Liver (tissue), 9 donors: Measurements from ENCODE around the gene RAD51B. TPM values are rescaled to one million over a fixed set of nuclear protein-coding genes. Genes with fewer than 3 reads are reported as not detected.
A peak's percentile ranks its signal among the peaks of the same experiment; 100 is the strongest.

ENCODE experiments used
- DNase-seq: peaks from one replicate; pipeline ENCODE4 v3.0.0-alpha.2; 2017; ENCODE audit warnings: low spot score
- H3K27ac ChIP-seq, 2 donors: one replicate each; pipeline ENCODE4 v1.7.0; 2013; ENCODE audit warnings: inconsistent platforms in 2 of 2, low read length in 2 of 2, control low read depth in 1 of 2, low read depth in 1 of 2, mild to moderate bottlenecking in 1 of 2
- H3K27me3 ChIP-seq, 4 donors: one replicate each; pipeline versions ENCODE4 v1.6.1 to v1.7.0; 2013; ENCODE audit warnings: low read length in 3 of 4, inconsistent platforms in 1 of 4, mild to moderate bottlenecking in 1 of 4, moderate library complexity in 1 of 4; ENCODE audit not compliant: control insufficient read depth in 4 of 4, insufficient read depth in 4 of 4
- H3K36me3 ChIP-seq, 4 donors: one replicate each; pipeline versions ENCODE4 v1.6.1 to v1.7.0; 2013; ENCODE audit warnings: low read length in 3 of 4, mild to moderate bottlenecking in 3 of 4, low read depth in 1 of 4, moderate library complexity in 1 of 4; ENCODE audit not compliant: control insufficient read depth in 4 of 4, insufficient read depth in 3 of 4
- H3K4me1 ChIP-seq, 4 donors: one replicate each; pipeline versions ENCODE4 v1.6.1 to v1.7.0; 2013; ENCODE audit warnings: low read length in 3 of 4, mild to moderate bottlenecking in 3 of 4, moderate library complexity in 1 of 4; ENCODE audit not compliant: control insufficient read depth in 4 of 4, insufficient read depth in 4 of 4
- H3K4me3 ChIP-seq, 3 donors: one replicate each; pipeline versions ENCODE4 v1.6.1 to v1.7.0; 2013; ENCODE audit warnings: low read length in 3 of 3, control low read depth in 1 of 3, low read depth in 1 of 3, mild to moderate bottlenecking in 1 of 3
- H3K9ac ChIP-seq, 2 donors: one replicate each; pipeline ENCODE4 v1.7.0; 2013; ENCODE audit warnings: low read length in 2 of 2, mild to moderate bottlenecking in 2 of 2, moderate library complexity in 2 of 2, control low read depth in 1 of 2, low read depth in 1 of 2
- H3K9me3 ChIP-seq, 4 donors: one replicate each; pipeline versions ENCODE4 v1.6.1 to v1.7.0; 2013; ENCODE audit warnings: low read length in 3 of 4; ENCODE audit not compliant: control insufficient read depth in 4 of 4
- ATF3 ChIP-seq: IDR thresholded peaks from 2 replicates; pipeline ENCODE4 v1.6.1; 2016; ENCODE audit warnings: antibody characterized with exemption
- CTCF ChIP-seq: fragments of 150-350 bp; IDR thresholded peaks from 2 replicates; pipeline ENCODE4 v1.5.1; 2017; ENCODE audit warnings: improper control_type of control experiment, low read depth, low read length; ENCODE audit not compliant: missing input control
- EGR1 ChIP-seq, 2 donors: IDR thresholded peaks; 2 replicates each; pipeline ENCODE4 v1.6.1; 2016 to 2018; ENCODE audit warnings: antibody characterized with exemption in 2 of 2, low read depth in 2 of 2
- FOXA1 ChIP-seq: IDR thresholded peaks from 2 replicates; pipeline ENCODE4 v1.6.1; 2016; ENCODE audit warnings: antibody characterized with exemption
- FOXA2 ChIP-seq: IDR thresholded peaks from 2 replicates; pipeline ENCODE4 v1.6.1; 2016; ENCODE audit warnings: antibody characterized with exemption
- GABPA ChIP-seq, 2 donors: IDR thresholded peaks in 1 of 2; conservative IDR thresholded peaks in 1 of 2; 2 replicates each; pipeline ENCODE4 v1.6.1; 2016; ENCODE audit warnings: antibody characterized with exemption in 2 of 2, mild to moderate bottlenecking in 1 of 2, moderate library complexity in 1 of 2
- HNF4A ChIP-seq, 2 donors: conservative IDR thresholded peaks; 2 replicates each; pipeline ENCODE4 v1.6.1; 2016; ENCODE audit warnings: antibody characterized with exemption in 2 of 2, mild to moderate bottlenecking in 2 of 2
- HNF4G ChIP-seq: IDR thresholded peaks from 2 replicates; pipeline ENCODE4 v1.6.1; 2016; ENCODE audit warnings: antibody characterized with exemption
- JUND ChIP-seq, 2 donors: IDR thresholded peaks; 2 replicates each; pipeline ENCODE4 v1.6.1; 2016; ENCODE audit warnings: antibody characterized with exemption in 2 of 2
- NR2F2 ChIP-seq: IDR thresholded peaks from 2 replicates; pipeline ENCODE4 v1.6.1; 2016; ENCODE audit warnings: antibody characterized with exemption
- RAD21 ChIP-seq, 2 donors: IDR thresholded peaks; 2 replicates each; pipeline ENCODE4 v1.6.1; 2016; ENCODE audit warnings: antibody characterized with exemption in 2 of 2, mild to moderate bottlenecking in 2 of 2
- RXRA ChIP-seq, 2 donors: IDR thresholded peaks; 2 replicates each; pipeline ENCODE4 v1.6.1; 2017 to 2018; ENCODE audit warnings: antibody characterized with exemption in 2 of 2, mild to moderate bottlenecking in 1 of 2
- SP1 ChIP-seq: IDR thresholded peaks from 2 replicates; pipeline ENCODE4 v1.6.1; 2018; ENCODE audit warnings: antibody characterized with exemption, mild to moderate bottlenecking
- TAF1 ChIP-seq: conservative IDR thresholded peaks from 2 replicates; pipeline ENCODE4 v1.6.1; 2016; ENCODE audit warnings: antibody characterized with exemption, mild to moderate bottlenecking
- YY1 ChIP-seq: IDR thresholded peaks from 2 replicates; pipeline ENCODE4 v1.6.1; 2016; ENCODE audit warnings: antibody characterized with exemption, mild to moderate bottlenecking
- ZBTB33 ChIP-seq: IDR thresholded peaks from 2 replicates; pipeline ENCODE4 v1.6.1; 2016; ENCODE audit warnings: antibody characterized with exemption
- WGBS: extraction: QIAGEN DNeasy Blood & Tissue Kit; methylation state at CpG from one replicate; pipeline ENCODE4 v1.1.7; 2013; 5-methylcytosine and 5-hydroxymethylcytosine counted together
- polyA plus RNA-seq, 2 donors: library from polyadenylated mRNA; stranded (reverse) in 1 of 2; unstranded in 1 of 2; fragments of 200-250 nt in 1 of 2; fragments of >200 nt in 1 of 2; fragmentation: Nextera tagmentation in 1 of 2; extraction: Ambion mirVana in 1 of 2; gene quantifications; one replicate each; pipeline versions ENCODE4 v1.2.1 to v1.2.3, GENCODE V29; 2013 to 2015
- total RNA-seq, 2 donors: library from RNA; depleted of rRNA; stranded (reverse); fragments of >200 nt; gene quantifications; one replicate each; pipeline ENCODE4 v1.2.3, GENCODE V29; 2014
- TF ChIP-seq, protein P1 (sequence below): IDR thresholded peaks from 2 replicates; pipeline ENCODE4 v1.6.1; 2016; ENCODE audit warnings: antibody characterized with exemption, mild to moderate bottlenecking
- TF ChIP-seq, protein P2 (sequence below): IDR thresholded peaks from 2 replicates; pipeline ENCODE4 v1.6.1; 2016; ENCODE audit warnings: antibody characterized with exemption
- donor health status: healthy.
- donor health status: healthy.
- donor health status: healthy.
- donor health status: healthy.
- donor health status: healthy.

RAD51B gene
- total and polyA plus RNA-seq, 4 donors, result 0.81 to 12.9 (median 2.4) TPM

GRCh38 chr14:68464711-68465110 is 645.1 kb downstream of the RAD51B start:
- Histone ChIP-seq H3K36me3 (no peaks in the 10 kb centered on the region), H3K4me3 (no peak overlapping the region), H3K9me3 (no peaks in the 10 kb centered on the region), H3K27ac (no peak overlapping the region), H3K4me1 (peaks cover 2 to 22% (median 9%) of the 10 kb centered on the region in 4 donors), H3K9ac (no peak overlapping the region), H3K27me3 (no peaks in the 10 kb centered on the region)
- DNase-seq, result no peak
- TF ChIP-seq JUND (IDR thresholded peaks at IDR 0.05), result peak in 1 of 2 donors; percentile 27
- TF ChIP-seq NR2F2, result no peak
- 39% methylated on average over 2 of the region's 2 CpGs for WGBS

GRCh38 chr14:68466491-68466977 is 647.0 kb downstream of the RAD51B start:
- Histone ChIP-seq H3K4me1 (peaks cover 2 to 19% (median 9%) of the 10 kb centered on the region in 4 donors), H3K27ac (no peak overlapping the region), H3K4me3 (no peak overlapping the region), H3K9me3 (no peaks in the 10 kb centered on the region), H3K9ac (no peak overlapping the region), H3K36me3 (no peaks in the 10 kb centered on the region), H3K27me3 (no peaks in the 10 kb centered on the region)
- no peak for DNase-seq
- TF ChIP-seq HNF4A (conservative IDR thresholded peaks at IDR 0.05) (no peak), FOXA1 (no peak), YY1 (no peak), ATF3 (no peak), ZBTB33 (no peak), EGR1 (IDR thresholded peaks at IDR 0.05; ENCODE audit: low read depth in 2 of 2) (no peak), CTCF (no peak), HNF4G (no peak), RAD21 (IDR thresholded peaks at IDR 0.05) (no peak), SP1 (no peak), JUND (IDR thresholded peaks at IDR 0.05) (no peak), RXRA (IDR thresholded peaks at IDR 0.05) (no peak), GABPA (IDR thresholded peaks at IDR 0.05 in 1 of 2, conservative IDR thresholded peaks at IDR 0.05 in 1 of 2) (no peak), TAF1 (no peak), NR2F2 (no peak), FOXA2 (no peak)
- TF ChIP-seq, protein P1, sequence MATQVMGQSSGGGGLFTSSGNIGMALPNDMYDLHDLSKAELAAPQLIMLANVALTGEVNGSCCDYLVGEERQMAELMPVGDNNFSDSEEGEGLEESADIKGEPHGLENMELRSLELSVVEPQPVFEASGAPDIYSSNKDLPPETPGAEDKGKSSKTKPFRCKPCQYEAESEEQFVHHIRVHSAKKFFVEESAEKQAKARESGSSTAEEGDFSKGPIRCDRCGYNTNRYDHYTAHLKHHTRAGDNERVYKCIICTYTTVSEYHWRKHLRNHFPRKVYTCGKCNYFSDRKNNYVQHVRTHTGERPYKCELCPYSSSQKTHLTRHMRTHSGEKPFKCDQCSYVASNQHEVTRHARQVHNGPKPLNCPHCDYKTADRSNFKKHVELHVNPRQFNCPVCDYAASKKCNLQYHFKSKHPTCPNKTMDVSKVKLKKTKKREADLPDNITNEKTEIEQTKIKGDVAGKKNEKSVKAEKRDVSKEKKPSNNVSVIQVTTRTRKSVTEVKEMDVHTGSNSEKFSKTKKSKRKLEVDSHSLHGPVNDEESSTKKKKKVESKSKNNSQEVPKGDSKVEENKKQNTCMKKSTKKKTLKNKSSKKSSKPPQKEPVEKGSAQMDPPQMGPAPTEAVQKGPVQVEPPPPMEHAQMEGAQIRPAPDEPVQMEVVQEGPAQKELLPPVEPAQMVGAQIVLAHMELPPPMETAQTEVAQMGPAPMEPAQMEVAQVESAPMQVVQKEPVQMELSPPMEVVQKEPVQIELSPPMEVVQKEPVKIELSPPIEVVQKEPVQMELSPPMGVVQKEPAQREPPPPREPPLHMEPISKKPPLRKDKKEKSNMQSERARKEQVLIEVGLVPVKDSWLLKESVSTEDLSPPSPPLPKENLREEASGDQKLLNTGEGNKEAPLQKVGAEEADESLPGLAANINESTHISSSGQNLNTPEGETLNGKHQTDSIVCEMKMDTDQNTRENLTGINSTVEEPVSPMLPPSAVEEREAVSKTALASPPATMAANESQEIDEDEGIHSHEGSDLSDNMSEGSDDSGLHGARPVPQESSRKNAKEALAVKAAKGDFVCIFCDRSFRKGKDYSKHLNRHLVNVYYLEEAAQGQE, result no peak
- TF ChIP-seq, protein P2, sequence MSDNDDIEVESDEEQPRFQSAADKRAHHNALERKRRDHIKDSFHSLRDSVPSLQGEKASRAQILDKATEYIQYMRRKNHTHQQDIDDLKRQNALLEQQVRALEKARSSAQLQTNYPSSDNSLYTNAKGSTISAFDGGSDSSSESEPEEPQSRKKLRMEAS, result no peak
- WGBS, result 89% methylated on average over 3 of the region's 3 CpGs
